WTC11 (cell line): ENCODE results near the gene CERS2. TPM values are rescaled to one million over a fixed set of nuclear protein-coding genes. Genes with fewer than 3 reads are reported as not detected.

Experiments
- ATAC-seq: fragments of 200-7000 bp; cut with Tn5 transposase; 2 replicates; pipeline ENCODE4 v1.10.0; 2021; ENCODE audit warnings: mild to moderate bottlenecking, moderate library complexity
- CTCF ChIA-PET: fragments of 300-600 bp; sonication (Branson Sonifier 250); formaldehyde crosslinking; loops from one replicate; lab custom pipeline; 2021; ENCODE audit warnings: antibody characterized with exemption; lab: Charles Lee
- POLR2A ChIA-PET: fragments of 350-600 bp; sonication (Branson Sonifier 250); formaldehyde crosslinking; loops from one replicate; lab custom pipeline; 2021; ENCODE audit warnings: antibody characterized with exemption; lab: Charles Lee
- DNase-seq: peaks from one replicate; pipeline ENCODE4 v3.0.0; 2021; ENCODE audit warnings: low spot score
- H3K27ac Mint-ChIP-seq: 2 replicates; pipeline ENCODE4 v1.8.0; 2021; ENCODE audit warnings: mixed read lengths
- H3K27me3 Mint-ChIP-seq: 2 replicates; pipeline ENCODE4 v1.8.0; 2021; ENCODE audit warnings: low read depth, mild to moderate bottlenecking, moderate library complexity, mixed read lengths
- H3K36me3 Mint-ChIP-seq: 2 replicates; pipeline ENCODE4 v1.8.0; 2021; ENCODE audit warnings: mixed read lengths
- H3K4me1 Mint-ChIP-seq: 2 replicates; pipeline ENCODE4 v1.8.0; 2022; ENCODE audit warnings: mixed read lengths
- H3K4me3 Mint-ChIP-seq: 2 replicates; pipeline ENCODE4 v1.8.0; 2021; ENCODE audit warnings: mild to moderate bottlenecking, moderate library complexity, mixed read lengths
- H3K9me3 Mint-ChIP-seq: 2 replicates; pipeline ENCODE4 v1.8.0; 2021; ENCODE audit warnings: mixed read lengths
- ATF2 ChIP-seq: sonication (generic); formaldehyde crosslinking; IDR thresholded peaks from 2 replicates; pipeline ENCODE4 v1.8.1; 2022; ENCODE audit warnings: low read depth, missing genetic modification reagents, borderline replicate concordance
- CDX4 ChIP-seq: fragments of 250-450 bp; sonication (Bioruptor Pico); IDR thresholded peaks from 2 replicates; pipeline ENCODE4 v1.9.0; 2021; ENCODE audit warnings: moderate library complexity, mild to moderate bottlenecking, inconsistent platforms, borderline replicate concordance
- CTCF ChIP-seq: fragments of 200-600 bp; IDR thresholded peaks from 2 replicates; pipeline ENCODE4 v1.8.0; 2022; ENCODE audit warnings: antibody characterized with exemption
- ERG ChIP-seq: fragments of 250-450 bp; sonication (Bioruptor Pico); IDR thresholded peaks from 2 replicates; pipeline ENCODE4 v1.8.0; 2021; ENCODE audit warnings: mild to moderate bottlenecking
- ESRRA ChIP-seq: sonication (generic); formaldehyde crosslinking; IDR thresholded peaks from 2 replicates; pipeline ENCODE4 v1.8.1; 2022; ENCODE audit warnings: mild to moderate bottlenecking, missing genetic modification reagents, borderline replicate concordance
- HMGXB4 ChIP-seq: sonication (generic); formaldehyde crosslinking; IDR thresholded peaks from 2 replicates; pipeline ENCODE4 v1.8.1; 2023; ENCODE audit warnings: mild to moderate bottlenecking, moderate library complexity, missing genetic modification reagents
- IRF1 ChIP-seq: sonication (generic); formaldehyde crosslinking; IDR thresholded peaks from 2 replicates; pipeline ENCODE4 v1.8.0; 2023; ENCODE audit warnings: missing genetic modification reagents
- IRF2 ChIP-seq: sonication (generic); formaldehyde crosslinking; IDR thresholded peaks from 2 replicates; pipeline ENCODE4 v1.8.0; 2022; ENCODE audit warnings: low read depth, missing genetic modification reagents, borderline replicate concordance
- JUN ChIP-seq: sonication (generic); formaldehyde crosslinking; IDR thresholded peaks from 2 replicates; pipeline ENCODE4 v1.8.0; 2023; ENCODE audit warnings: mild to moderate bottlenecking, missing genetic modification reagents
- NR1H2 ChIP-seq: sonication (generic); formaldehyde crosslinking; IDR thresholded peaks from 2 replicates; pipeline ENCODE4 v1.9.0; 2021; ENCODE audit warnings: mild to moderate bottlenecking, moderate library complexity, missing genetic modification reagents
- PRRX2 ChIP-seq: fragments of 250-450 bp; sonication (Bioruptor Pico); IDR thresholded peaks from 2 replicates; pipeline ENCODE4 v1.8.0; 2021; ENCODE audit warnings: mild to moderate bottlenecking
- RORB ChIP-seq: fragments of 250-450 bp; sonication (Bioruptor Pico); IDR thresholded peaks from 2 replicates; pipeline ENCODE4 v1.9.0; 2021; ENCODE audit warnings: mild to moderate bottlenecking
- SMAD4 ChIP-seq: sonication (generic); formaldehyde crosslinking; IDR thresholded peaks from 2 replicates; pipeline ENCODE4 v1.8.0; 2022; ENCODE audit warnings: mild to moderate bottlenecking, missing genetic modification reagents
- TCF7 ChIP-seq: sonication (generic); formaldehyde crosslinking; IDR thresholded peaks from 2 replicates; pipeline ENCODE4 v1.8.0; 2022; ENCODE audit warnings: mild to moderate bottlenecking, low read depth, missing genetic modification reagents, moderate library complexity
- ZNF232 ChIP-seq: sonication (generic); formaldehyde crosslinking; IDR thresholded peaks from 2 replicates; pipeline ENCODE4 v1.8.0; 2022; ENCODE audit warnings: mild to moderate bottlenecking, missing genetic modification reagents
- ZNF416 ChIP-seq: fragments of 250-450 bp; sonication (Bioruptor Pico); IDR thresholded peaks from 2 replicates; pipeline ENCODE4 v1.9.0; 2021; ENCODE audit warnings: mild to moderate bottlenecking, inconsistent platforms
- ZNF425 ChIP-seq: fragments of 250-450 bp; sonication (Bioruptor Pico); conservative IDR thresholded peaks from 2 replicates; pipeline ENCODE4 v1.9.0; 2021; ENCODE audit warnings: mild to moderate bottlenecking
- ZSCAN18 ChIP-seq: fragments of 250-450 bp; sonication (Bioruptor Pico); IDR thresholded peaks from 2 replicates; pipeline ENCODE4 v2.1.2; 2022; ENCODE audit warnings: mild to moderate bottlenecking, moderate library complexity
- total RNA-seq: library from RNA; stranded (reverse); gene quantifications from 3 replicates; pipeline ENCODE4 v1.2.3, GENCODE V29; 2021

CERS2 gene
- total RNA-seq, 1 experiment from 2014 or later: 182 TPM

- TF ChIP-seq HMGXB4: no peak
- TF ChIP-seq ESRRA (CRISPR knock-in tag): no peak
- TF ChIP-seq CDX4: no peak
- no peak for TF ChIP-seq SMAD4 (CRISPR knock-in tag)
- no peak for TF ChIP-seq ZNF425 (CRISPR knock-in tag)
- no peak for TF ChIP-seq IRF1 (CRISPR knock-in tag)
- no peak for TF ChIP-seq ZNF416 (CRISPR knock-in tag)
- no peak for TF ChIP-seq IRF2 (CRISPR knock-in tag)
- TF ChIP-seq, all 79 proteins: peak for 0
These were observed 12.9 kb downstream of the CERS2 start (continued) for GRCh38 chr1:150961756-150962155.

- Mint-ChIP-seq H3K9me3 (no peaks in the 10 kb centered on the region), H3K27me3 (no peaks in the 10 kb centered on the region), H3K4me1 (no peaks in the 10 kb centered on the region), H3K4me3 (no peak overlapping the region), H3K27ac (no peak overlapping the region), H3K36me3 (peaks cover 74% of the 10 kb centered on the region)
- CTCF ChIA-PET: no interaction called here
- no peak for TF ChIP-seq NR1H2 (CRISPR knock-in tag)
- no peak for TF ChIP-seq ERG
- no peak for TF ChIP-seq JUN (CRISPR knock-in tag)
- no peak for TF ChIP-seq PRRX2
- TF ChIP-seq ZSCAN18: no peak
- TF ChIP-seq ZNF232: no peak
- no peak for TF ChIP-seq ESRRA (CRISPR knock-in tag)
- TF ChIP-seq RORB: no peak
- no peak for TF ChIP-seq CTCF
- TF ChIP-seq ZNF425 (CRISPR knock-in tag): no peak
- no peak for TF ChIP-seq TCF7 (CRISPR knock-in tag)
- no peak for TF ChIP-seq ATF2 (CRISPR knock-in tag)
- ATAC-seq (no peak), DNase-seq (no peak)
- POLR2A ChIA-PET: interaction anchor here (0.6 kb wide), 1 partner anchor 186 kb away, joined by 4 read pairs; no protein-coding TSS in a partner anchor
These were observed 14.0 kb downstream of the CERS2 start for GRCh38 chr1:150960646-150961045.
